ENCODE data around the gene SIMC1.

The SIMC1 gene

GRCh38 chr5:176384366-176384930 lies 146.2 kb downstream of the SIMC1 start:
- peaks cover 67% of the 10 kb centered on the region for H3K36me3 ChIP-seq (ENCODE audit: low read depth)
- no peak for ATAC-seq (ENCODE audit: low read depth)

GRCh38 chr5:176384991-176385390 lies 146.8 kb downstream of the SIMC1 start:
- ATAC-seq (ENCODE audit: low read depth) (no peak), DNase-seq (ENCODE audit: low spot score) (no peak)
- peaks cover 70% of the 10 kb centered on the region for H3K36me3 ChIP-seq (ENCODE audit: low read depth)
- peaks cover 10% of the 10 kb centered on the region for H3K4me1 ChIP-seq (ENCODE audit: insufficient read depth, poor library complexity, severe bottlenecking)
- no peak for TF ChIP-seq CTCF (IDR thresholded peaks at IDR 0.05; ENCODE audit: poor library complexity, severe bottlenecking)
- H3K4me3 ChIP-seq (ENCODE audit: severe bottlenecking) = no peak overlapping the region
- H3K27ac ChIP-seq (ENCODE audit: poor library complexity, severe bottlenecking) = no peak overlapping the region
- no peaks in the 10 kb centered on the region for H3K9me3 ChIP-seq (ENCODE audit: severe bottlenecking)
- H3K27me3 ChIP-seq (ENCODE audit: insufficient read depth, poor library complexity, severe bottlenecking) = no peaks in the 10 kb centered on the region

More at GRCh38 chr5:176384366-176384930, 146.2 kb downstream of the SIMC1 start:
- Histone ChIP-seq H3K4me1 (ENCODE audit: insufficient read depth, poor library complexity, severe bottlenecking) (peaks cover 6% of the 10 kb centered on the region), H3K27ac (ENCODE audit: poor library complexity, severe bottlenecking) (no peak overlapping the region), H3K27me3 (ENCODE audit: insufficient read depth, poor library complexity, severe bottlenecking) (no peaks in the 10 kb centered on the region), H3K4me3 (ENCODE audit: severe bottlenecking) (no peak overlapping the region), H3K9me3 (ENCODE audit: severe bottlenecking) (no peaks in the 10 kb centered on the region)
- TF ChIP-seq CTCF (IDR thresholded peaks at IDR 0.05; ENCODE audit: poor library complexity, severe bottlenecking) = no peak
- no peak for DNase-seq (ENCODE audit: low spot score)

- ATAC-seq (ENCODE audit: low read depth) (no peak), DNase-seq (ENCODE audit: low spot score) (no peak)
- H3K36me3 ChIP-seq (ENCODE audit: low read depth) = peaks cover 82% of the 10 kb centered on the region
- no peak overlapping the region for H3K27ac ChIP-seq (ENCODE audit: poor library complexity, severe bottlenecking)
- no peak for TF ChIP-seq CTCF (IDR thresholded peaks at IDR 0.05; ENCODE audit: poor library complexity, severe bottlenecking)
- H3K9me3 ChIP-seq (ENCODE audit: severe bottlenecking) = no peaks in the 10 kb centered on the region
- H3K4me3 ChIP-seq (ENCODE audit: severe bottlenecking) = no peak overlapping the region
- H3K4me1 ChIP-seq (ENCODE audit: insufficient read depth, poor library complexity, severe bottlenecking) = peaks cover 10% of the 10 kb centered on the region
- no peaks in the 10 kb centered on the region for H3K27me3 ChIP-seq (ENCODE audit: insufficient read depth, poor library complexity, severe bottlenecking)
Observed at GRCh38 chr5:176386491-176386890, 148.3 kb downstream of the SIMC1 start.

GRCh38 chr5:176387384-176387925 lies 149.2 kb downstream of the SIMC1 start:
- no peaks in the 10 kb centered on the region for H3K27me3 ChIP-seq (ENCODE audit: insufficient read depth, poor library complexity, severe bottlenecking)
- no peaks in the 10 kb centered on the region for H3K9me3 ChIP-seq (ENCODE audit: severe bottlenecking)
- H3K4me3 ChIP-seq (ENCODE audit: severe bottlenecking) = peak overlapping the region; percentile 82
- peaks cover 82% of the 10 kb centered on the region for H3K36me3 ChIP-seq (ENCODE audit: low read depth)
- DNase-seq (ENCODE audit: low spot score) = no peak
- peaks cover 10% of the 10 kb centered on the region for H3K4me1 ChIP-seq (ENCODE audit: insufficient read depth, poor library complexity, severe bottlenecking)
- TF ChIP-seq CTCF (IDR thresholded peaks at IDR 0.05; ENCODE audit: poor library complexity, severe bottlenecking) = peak; percentile 22
- H3K27ac ChIP-seq (ENCODE audit: poor library complexity, severe bottlenecking) = peak overlapping the region; percentile 79
- ATAC-seq (ENCODE audit: low read depth) = no peak

DNA sequence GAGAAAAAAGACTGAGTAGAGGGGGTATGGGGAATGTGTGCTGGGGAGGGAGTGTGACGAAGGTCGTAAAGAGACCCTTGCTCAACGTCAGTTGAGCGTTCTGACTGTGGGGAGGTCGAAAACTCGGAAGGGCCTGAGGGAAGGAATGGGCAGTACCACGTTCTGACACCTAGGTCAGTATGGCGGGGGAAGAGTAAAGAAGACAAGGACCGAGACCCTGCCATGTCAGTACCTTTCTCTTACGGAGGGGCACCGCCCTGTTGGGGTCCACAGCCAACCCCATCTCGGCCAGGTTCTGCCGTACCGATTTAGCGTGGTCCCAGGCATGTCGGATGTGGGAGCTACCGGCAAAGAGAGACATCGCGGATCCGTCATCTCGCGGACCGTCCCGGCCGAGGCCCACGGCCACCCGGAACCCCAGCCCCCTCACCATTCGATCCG lies 149.8 kb downstream of the SIMC1 start:
- TF ChIP-seq CTCF (IDR thresholded peaks at IDR 0.05; ENCODE audit: poor library complexity, severe bottlenecking) = no peak
- Histone ChIP-seq H3K36me3 (ENCODE audit: low read depth) (peaks cover 79% of the 10 kb centered on the region), H3K27me3 (ENCODE audit: insufficient read depth, poor library complexity, severe bottlenecking) (no peaks in the 10 kb centered on the region), H3K9me3 (ENCODE audit: severe bottlenecking) (no peaks in the 10 kb centered on the region), H3K27ac (ENCODE audit: poor library complexity, severe bottlenecking) (peak overlapping the region; percentile 79), H3K4me1 (ENCODE audit: insufficient read depth, poor library complexity, severe bottlenecking) (peaks cover 10% of the 10 kb centered on the region), H3K4me3 (ENCODE audit: severe bottlenecking) (peak overlapping the region; percentile 82)
- ATAC-seq (ENCODE audit: low read depth) (peak; percentile 1), DNase-seq (ENCODE audit: low spot score) (no peak)

Data from RWPE2 (cell line).